GM12801 (cell line): ENCODE data around the gene CAMTA1.

Experiments
- TF ChIP-seq, protein P1 (sequence below): IDR thresholded peaks from one replicate; pipeline ENCODE4 v1.5.1; 2011; ENCODE audit warnings: control low read depth; ENCODE audit not compliant: insufficient read length; ENCODE audit errors: extremely low read depth

Gene CAMTA1

DNA sequence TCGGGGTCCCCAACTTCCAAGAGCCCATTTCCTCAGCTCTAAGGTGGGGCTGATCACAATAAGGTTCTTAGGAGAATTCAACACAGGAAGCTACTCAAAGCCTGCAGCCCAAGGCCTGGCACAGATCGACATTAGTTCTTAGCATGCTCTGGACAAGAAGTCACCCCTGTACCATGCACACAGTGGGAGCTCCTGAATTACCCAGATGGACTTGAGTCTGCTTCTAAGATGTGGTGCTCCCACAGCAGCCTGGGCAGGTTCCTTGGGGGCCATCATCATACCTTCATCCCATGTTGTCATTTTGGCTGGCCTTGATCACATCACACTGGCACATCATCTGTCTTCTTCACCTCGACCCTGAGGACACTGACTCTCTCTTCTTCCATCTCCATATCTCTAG lies 832.6 kb downstream of the CAMTA1 start:
- TF ChIP-seq, protein P1, sequence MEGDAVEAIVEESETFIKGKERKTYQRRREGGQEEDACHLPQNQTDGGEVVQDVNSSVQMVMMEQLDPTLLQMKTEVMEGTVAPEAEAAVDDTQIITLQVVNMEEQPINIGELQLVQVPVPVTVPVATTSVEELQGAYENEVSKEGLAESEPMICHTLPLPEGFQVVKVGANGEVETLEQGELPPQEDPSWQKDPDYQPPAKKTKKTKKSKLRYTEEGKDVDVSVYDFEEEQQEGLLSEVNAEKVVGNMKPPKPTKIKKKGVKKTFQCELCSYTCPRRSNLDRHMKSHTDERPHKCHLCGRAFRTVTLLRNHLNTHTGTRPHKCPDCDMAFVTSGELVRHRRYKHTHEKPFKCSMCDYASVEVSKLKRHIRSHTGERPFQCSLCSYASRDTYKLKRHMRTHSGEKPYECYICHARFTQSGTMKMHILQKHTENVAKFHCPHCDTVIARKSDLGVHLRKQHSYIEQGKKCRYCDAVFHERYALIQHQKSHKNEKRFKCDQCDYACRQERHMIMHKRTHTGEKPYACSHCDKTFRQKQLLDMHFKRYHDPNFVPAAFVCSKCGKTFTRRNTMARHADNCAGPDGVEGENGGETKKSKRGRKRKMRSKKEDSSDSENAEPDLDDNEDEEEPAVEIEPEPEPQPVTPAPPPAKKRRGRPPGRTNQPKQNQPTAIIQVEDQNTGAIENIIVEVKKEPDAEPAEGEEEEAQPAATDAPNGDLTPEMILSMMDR, result no peak

DNA sequence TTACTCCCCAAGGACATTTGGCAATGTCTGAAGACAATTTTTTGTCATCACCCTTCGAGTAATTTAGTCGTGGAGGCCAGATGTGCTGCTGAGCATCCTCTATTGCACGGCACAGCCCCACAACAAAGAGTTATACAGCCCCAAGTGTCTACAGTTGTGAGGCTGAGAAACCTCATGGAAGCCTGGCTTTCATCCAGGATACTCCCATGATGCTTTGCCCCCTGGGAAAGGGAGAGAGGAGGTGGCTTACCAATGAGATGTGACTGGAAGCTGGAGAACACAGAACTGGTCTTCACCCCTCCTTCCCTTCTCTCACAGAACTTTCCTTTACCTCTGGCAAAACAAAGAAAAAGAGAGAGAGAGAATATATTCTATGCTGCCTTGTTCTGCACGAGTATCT lies 834.9 kb downstream of the CAMTA1 start:
- TF ChIP-seq, protein P1, result no peak

DNA sequence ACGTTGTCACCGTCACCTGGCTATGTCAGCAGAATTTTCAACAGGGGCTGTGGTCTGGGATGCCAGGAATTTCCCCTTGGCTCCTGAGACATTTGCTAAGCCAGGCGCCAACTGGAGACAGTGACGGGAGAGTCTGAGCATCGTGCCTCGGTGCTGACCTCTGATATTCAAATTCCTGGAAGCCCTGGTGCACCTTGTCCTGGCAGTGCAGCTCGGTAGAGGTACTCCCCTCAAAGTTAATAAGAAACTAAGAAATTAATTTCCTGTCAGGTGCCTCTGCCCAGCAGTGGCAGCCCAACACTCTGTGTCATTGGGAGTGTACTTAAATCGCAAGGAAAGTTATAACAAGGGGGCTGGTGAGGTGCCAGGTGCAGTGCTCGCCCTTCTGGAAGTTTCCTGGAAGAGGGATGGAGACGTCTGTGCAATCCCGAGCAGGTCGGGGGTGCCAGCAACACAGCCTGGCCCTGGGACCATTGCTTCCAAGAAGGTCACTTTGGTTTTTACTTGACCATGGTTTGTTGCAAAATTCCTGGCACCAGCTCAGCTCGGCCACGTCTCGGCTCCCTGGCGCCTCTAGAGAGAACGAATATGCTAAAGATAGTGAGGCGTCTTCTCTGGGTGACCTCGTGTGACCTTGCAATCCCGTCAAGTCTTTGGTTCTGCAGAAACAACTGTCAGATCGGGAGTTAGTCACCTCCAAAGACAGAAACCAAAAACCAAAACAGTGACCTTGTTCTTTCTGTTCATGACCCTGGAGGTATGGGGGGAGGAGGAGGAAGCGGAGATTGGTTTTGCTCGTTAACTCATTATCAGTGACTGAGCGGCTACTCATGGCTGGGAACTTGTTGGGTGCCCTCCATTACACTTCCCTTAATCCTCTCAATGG lies 836.3 kb downstream of the CAMTA1 start:
- TF ChIP-seq, protein P1, result no peak

DNA sequence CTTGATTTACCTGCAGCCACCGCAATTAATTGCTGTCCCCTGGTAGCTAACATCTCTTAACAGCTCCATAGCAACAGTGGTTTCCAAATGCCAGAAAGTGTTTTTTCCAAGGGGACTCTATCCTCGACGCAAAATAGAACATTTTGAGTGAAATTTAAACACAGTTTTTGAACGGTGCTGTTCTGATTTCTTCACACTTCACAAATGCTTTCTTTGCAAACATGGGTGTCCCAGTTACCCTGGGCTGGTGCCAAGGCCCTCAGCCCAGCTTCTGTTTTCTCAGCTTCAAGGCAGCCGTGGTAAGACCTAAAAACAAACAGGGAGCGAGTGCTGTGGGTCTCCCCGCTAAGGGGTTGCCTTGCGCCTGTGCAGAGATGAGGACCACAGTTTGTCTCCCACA lies 838.6 kb downstream of the CAMTA1 start:
- TF ChIP-seq, protein P1, result no peak

DNA sequence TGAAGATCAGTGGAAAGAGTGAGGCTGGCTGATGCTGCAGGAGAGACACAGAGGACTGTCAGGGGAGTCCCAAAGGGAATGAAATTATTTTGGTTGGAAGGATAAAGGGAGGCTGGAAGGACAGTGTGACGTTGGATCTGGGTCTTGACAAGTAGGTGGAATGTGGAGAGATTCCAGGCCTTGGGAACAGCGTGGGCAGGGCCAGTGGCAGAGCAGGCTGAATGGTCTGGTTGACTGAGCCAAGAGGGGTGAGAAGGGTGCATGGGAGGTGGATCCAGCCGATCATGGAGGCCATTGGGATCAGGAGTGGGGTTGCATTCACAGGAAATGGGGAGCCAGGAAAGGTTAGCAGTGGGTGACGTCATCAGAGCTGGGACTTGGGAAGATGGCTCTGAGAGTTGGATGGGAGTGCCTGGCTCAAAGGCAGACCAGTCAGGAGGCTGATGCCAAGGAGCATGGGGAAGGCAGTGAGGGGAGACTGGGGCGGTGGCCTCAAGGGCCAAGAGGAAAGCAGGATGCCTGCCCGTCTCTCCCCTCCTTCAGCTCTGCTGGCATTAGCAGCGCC lies 839.6 kb downstream of the CAMTA1 start:
- TF ChIP-seq, protein P1, result no peak

DNA sequence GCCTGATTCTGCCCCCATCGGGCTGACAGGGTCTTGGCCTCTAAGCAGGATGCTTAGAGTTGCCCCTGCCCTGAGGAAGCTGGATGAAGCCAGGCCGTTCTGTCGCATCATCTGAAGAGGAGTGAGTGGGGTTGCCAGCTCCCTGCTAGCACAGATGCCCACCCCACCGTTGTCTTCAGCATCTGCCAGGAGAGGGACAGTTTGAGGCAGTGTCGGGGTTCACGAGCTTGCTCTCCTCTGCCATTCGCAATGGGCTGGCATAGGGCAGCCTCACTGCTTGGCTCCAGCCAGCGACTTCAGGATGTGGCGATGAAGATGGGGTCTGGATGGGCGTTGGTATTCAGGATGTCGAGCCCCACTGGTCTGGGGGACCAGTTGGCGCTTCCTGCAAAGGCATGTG lies 840.1 kb downstream of the CAMTA1 start:
- TF ChIP-seq, protein P1, result no peak

DNA sequence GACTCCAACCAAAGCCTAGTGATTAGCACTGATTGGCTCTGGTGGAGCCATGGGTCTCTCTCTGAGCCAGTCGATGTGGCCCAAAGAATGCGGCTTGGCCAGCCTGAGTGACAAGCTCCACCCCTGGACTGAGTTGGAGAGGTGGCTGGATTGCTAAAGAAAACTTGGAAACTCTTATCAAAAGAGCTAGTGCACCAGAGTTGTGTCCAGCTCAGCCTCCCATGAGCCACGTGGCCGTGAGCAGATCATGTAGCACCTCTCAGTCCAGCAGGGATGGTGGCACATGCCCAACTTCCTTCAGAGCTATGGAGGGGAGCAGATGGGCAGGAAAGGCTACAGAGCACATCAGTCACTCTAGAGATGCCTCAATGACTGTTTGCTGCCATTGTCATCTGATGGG lies 843.0 kb downstream of the CAMTA1 start:
- TF ChIP-seq, protein P1, result no peak
